Stimulated activated CD8-positive, alpha-beta memory T cell treated with anti-CD3 and anti-CD28 coated beads, Interleukin-7, amount 100 ng/mL, for 48 hours (primary cell): ENCODE measurements around the gene EMC8.

ENCODE experiments used
- DNase-seq, 2 donors: peaks; one replicate each; pipeline ENCODE4 v3.0.0-alpha.2; 2020; ENCODE audit warnings: low read depth in 1 of 2; ENCODE audit errors: extremely low read depth in 1 of 2

EMC8 gene

DNA sequence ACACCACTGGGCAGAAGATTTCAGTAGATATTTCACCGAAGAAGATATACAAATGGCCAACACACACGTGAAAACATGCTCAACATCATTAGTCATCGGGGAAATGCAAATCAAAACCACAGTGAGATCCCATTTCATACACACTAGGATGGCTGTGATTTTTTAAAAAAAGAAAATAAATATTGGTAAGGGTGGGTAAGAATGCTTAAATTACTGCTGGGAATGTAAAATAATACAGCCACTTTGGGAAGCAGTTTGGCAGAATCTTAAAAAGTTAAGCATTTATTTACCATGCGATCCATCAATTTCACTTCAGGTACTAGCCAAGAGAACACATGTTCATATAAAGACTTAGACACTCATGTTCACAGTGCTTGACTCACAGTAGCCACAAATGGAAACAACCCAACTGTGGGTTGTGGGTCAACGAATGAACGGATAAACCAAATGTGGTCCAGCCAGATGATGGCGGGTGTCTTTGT is 42.0 kb downstream of the EMC8 start:
- DNase-seq, result no peak

DNA sequence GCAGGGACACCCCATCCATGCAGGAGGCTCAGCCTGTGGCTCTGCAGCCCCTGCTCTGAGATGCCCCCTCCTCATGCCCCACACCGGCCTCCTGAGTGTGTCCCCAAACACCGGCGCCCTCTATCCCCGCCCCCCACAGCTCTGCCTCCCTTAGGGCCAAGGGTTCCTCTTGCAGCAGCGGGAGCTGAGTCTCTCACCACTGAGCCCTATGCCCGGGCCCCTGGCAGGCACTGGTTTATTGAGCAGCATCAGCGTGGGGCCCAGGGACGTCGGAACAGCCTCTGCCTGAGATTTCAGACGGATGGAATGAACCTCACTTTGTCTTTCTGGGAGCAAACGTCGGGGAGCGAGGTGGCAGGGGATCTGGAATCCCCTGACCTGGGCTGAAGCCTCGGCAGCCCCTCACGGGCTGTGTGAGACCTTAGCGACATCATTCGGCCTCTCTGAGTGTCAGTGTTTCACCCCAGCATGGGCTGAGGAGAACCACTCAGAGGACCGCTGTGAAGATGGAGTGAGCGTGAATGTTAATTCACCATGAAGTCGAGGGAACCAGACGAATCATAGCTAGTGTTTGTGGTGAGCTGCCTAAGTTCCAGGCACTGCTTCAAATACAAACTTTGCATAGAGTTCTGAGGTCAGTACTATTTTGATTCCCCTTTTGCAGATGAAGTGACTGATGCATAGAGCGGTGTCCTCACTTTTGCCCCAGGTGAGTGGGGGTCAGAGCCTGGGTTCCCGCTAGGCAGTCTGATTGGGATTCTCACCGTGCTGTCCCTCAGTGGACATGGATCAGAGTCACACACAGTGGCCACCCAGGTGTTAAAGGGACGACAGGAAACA is 43.2 kb downstream of the EMC8 start:
- DNase-seq, result no peak

DNA sequence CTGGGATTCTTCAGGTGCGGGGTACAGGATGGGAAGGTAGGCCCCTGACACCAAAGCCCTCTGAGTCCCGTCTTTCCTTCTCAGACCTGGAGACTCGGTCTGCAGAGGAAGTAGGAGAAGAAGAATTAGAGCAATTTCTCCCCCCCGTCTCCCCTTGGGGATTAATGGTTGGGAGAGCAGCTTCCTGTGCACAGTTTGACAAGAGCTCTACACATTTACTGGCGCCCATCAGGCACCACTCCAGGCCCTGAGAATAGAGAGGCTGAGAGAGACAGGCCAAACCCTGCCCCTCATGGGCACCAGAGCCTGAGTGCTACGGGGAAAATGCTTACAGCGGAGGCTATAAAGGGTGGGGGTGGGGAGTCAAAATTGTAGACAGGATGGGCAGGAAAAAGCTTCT is 44.9 kb downstream of the EMC8 start:
- no peak for DNase-seq

DNA sequence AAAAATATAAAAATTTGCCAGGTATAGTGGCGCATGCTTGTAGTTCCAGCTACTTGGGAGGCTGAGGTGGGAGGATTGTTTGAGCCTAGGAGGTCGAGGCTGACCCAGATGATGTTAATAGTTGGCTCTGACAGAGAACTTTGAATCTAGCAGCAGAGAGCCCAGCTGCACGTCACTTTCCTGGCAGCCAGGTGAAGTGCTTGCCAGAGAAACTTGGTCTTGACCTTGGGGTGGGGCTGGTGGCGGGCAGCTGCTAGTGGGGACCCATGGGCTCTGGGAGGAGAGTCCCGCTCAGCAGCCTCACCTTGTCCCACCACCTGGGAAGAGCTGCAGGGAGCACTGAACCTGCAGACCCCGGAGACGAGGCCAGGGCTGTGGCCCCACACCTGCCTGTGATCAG is 45.4 kb downstream of the EMC8 start:
- no peak for DNase-seq

DNA sequence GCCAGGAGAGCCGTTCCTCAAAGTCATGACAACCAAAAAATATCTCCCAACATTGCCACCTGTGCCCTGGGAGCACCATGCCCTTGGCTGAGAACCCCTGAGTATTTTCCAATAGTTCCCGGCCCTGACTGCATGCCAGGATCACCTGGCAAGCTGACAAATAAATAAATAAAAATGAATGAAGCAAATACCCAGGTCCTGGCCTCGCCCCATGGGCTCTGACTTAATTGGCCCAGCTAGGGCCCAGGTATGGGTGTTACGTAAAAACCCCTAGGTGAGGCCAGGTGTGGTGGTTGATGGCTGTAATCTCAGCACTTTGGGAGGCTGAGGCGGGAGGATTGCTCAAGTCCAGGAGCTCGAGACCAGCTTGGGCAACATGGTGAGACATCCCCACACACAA is 45.8 kb downstream of the EMC8 start:
- DNase-seq, result no peak

DNA sequence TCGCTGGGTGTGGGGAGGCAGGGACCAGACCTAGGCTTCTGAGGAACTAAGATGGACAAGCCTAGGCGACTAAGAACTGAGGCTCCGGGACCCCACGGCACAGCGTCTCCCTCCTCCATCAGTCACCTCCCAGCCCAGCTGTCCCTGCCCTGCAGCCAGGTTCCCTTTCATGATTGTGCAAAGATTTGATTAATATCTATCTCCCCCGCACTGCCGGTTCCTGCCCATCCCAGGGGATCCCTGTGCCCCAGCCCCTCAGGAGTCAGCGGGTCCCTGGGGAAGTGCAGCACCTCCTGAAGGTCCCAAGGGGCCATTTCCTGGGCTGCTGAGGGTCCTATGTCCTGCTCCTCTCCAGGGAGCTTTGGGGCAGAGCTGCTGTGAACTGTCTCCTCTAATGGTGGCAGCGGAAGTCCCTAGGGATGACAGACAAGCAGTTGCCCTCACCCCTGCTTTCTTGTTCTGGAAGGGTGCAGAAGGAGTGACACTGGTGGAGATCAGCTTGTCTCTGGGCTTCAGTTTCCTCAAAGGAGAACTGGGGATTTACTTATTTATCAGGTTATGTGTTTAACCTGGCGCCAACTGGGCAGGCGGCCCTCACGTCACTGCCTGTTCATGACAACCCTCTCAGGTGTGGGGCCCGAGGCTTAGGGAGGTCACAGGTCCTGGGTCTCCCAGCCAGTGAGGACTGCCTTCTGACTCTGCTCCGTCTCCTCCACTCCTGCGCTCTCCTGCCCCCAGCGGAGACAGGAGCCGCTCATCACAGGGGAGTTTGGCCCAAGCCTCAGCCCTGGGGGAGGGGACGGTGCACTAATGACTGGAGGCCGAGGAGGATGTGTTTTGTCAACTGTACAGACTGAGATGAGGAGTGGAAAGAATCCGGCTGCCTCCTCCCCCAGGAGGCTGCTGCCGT is 46.6 kb downstream of the EMC8 start:
- DNase-seq, result no peak

DNA sequence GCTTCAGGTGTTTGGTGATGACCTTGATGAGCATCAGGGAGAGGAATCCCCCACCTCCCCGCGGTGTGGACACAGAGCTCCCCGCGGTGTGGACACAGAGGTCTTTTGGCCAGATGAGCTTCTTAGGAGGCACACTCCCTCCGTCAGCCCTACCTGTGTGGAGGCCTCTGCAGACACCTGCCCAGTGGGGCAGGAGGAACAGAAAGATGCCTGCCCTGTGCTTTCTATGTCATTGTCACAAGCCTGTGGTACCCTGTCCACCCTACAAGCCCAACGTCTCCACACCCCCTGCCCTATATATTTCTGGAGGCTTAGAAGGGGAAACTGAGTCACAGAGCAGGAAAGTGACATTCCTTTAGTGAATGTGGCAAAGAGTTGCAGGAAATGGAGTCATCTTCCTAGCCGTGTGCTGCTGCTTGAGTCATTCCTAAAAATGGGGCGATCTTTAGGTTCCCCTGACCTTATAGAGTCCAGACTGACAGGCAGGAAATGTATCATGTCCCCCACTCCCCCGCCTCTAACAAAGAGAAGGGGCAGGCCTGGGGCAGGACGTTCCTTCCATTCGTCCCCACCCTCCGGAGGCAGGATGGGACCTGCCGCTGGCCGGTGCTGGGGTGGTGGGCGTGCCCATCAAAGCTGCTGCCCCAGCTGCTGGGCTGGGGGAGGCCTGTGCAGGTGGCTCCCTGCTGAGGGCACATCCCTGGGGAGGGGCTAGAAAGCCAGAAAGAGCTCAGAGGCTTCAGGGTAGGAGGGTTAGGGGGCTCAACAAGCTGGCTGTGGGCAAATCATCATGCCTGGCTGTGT is 47.4 kb downstream of the EMC8 start:
- no peak for DNase-seq

DNA sequence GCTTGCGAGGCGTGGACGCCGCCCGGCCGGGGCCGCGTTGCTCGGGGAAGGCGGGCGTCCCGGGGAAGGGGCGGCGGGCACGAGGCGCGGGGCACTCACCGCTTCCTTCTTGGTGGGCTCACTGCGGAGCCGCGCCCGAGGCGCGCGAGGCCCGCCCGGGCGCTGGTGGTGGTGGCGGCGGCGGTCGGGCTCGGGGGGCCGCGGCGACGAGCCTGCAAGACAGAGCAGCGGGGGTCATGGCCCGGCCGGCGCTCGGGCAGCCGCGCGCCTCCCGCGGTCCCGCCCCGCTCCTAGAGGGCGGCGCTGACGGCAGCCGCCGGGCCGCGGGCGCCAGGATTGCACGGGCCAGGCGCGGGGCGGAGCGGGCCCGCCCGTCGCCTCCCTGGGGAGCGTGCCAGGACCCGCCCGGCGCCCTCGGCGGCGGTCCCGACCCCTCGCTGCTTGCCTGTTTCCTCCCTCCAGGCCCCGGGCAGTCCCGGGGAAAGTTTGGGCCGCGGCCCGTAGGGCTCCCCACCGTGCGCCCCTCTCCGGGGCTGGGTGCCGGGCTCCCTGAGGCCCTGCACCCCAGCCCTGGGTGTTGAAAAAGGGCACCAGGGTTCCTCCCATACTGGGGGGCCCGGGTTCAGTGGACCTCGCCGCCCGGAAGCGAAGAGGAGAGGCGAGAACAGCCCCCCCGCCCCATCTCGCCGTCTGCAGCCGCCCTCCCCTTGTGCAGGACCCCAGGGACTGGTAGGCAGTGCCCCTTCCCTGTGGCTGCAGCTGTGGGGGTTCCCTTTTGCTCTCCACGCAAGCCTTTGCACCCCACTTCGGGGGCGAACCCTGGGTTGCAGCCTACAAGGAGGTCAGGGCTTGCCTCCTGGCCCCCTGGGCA is 48.3 kb downstream of the EMC8 start, which contains the start of gene C16orf74:
C16orf74 (minus strand) TSS at position 270 of the 871 bp plus-strand sequence. CDS start 15,879 bp downstream, outside the sequence.
- DNase-seq, result no peak

DNA sequence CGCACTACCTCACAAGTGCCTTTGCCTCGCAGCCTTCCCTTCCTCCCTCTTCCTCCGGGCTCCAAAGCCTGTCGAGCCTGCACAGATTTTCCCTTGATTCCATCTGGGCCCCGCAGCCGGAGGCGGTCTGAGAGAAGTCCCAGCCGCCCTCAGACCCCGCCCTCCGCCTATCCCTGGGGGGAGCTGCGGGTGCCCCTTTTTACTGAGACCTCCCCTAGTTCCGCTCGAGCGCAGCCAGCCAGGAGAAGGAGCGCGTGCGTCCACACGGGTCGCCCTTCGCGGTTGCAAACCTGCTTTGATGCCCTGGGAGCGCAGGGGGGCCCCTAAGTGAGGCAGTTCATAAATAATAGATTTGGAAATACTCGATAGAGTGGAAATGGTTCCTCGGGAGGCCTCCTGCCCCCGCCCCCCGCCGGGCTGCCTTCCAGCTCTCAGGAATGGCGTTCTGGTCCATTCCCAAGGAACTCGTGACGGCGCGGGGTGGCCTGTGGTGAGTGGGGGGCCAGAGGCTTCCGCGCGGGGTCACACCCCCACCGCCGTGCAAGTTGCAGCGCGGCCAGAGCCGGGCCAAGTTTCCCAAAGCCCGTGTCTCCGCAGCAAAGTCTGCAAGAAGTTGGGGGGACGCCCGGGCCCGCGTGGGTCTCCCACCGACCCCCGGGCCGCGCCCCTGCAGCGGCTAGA is 49.1 kb downstream of the EMC8 start:
- no peak for DNase-seq

DNA sequence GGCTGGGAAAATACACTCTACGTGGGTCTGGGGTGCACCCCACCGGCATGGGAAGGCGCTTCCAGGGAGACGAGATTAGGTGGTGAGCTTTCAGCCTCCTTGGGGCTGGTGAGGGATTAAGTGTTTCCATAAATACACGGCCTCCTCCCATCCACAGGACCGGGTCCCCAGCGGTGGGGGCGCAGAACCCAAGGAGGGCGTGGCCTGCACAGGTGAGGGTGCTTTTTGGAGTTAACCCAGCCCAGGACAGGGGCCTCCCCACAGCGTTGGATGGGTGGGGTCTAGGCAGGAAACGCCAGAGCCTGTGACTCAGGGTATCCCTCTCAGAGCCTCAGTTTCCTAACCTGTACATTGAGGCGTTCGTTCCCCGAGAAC is 49.6 kb downstream of the EMC8 start:
- no peak for DNase-seq

DNA sequence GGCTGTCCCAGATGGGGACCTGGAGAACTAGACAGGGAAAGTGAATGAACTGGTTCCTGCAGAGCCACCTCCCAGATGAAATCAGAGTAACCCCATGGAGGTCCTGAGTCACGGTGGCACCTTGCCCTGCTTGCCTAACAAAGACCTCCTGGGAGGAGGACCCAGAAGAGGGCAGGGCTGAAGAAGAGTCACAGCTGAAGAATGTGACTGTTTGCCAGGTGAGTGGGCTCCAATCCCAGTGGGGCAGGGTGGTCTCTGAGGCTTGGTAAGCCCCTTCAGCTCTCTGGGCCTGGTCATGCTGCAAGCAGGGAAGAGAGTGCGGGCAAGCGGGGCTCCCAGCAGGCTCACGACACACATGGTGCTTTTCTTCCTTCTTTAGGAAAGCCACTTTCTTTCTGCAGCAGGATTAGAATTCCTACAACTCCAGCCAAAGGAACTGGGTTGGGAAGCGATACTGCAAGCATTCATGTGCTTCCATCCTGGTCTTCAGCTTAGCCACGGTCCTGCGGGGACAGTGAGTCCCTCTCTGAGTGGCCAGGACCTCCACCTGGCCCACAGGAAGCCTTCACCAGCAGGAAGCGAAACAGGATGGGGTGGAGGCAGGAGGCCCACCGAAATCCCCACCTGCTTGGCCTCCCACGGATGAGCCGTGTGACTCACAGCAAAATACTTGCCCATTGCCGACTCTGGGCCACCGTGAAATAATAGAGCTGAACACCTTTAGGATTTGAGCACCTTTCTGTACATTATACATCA is 52.7 kb downstream of the EMC8 start:
- no peak for DNase-seq

DNA sequence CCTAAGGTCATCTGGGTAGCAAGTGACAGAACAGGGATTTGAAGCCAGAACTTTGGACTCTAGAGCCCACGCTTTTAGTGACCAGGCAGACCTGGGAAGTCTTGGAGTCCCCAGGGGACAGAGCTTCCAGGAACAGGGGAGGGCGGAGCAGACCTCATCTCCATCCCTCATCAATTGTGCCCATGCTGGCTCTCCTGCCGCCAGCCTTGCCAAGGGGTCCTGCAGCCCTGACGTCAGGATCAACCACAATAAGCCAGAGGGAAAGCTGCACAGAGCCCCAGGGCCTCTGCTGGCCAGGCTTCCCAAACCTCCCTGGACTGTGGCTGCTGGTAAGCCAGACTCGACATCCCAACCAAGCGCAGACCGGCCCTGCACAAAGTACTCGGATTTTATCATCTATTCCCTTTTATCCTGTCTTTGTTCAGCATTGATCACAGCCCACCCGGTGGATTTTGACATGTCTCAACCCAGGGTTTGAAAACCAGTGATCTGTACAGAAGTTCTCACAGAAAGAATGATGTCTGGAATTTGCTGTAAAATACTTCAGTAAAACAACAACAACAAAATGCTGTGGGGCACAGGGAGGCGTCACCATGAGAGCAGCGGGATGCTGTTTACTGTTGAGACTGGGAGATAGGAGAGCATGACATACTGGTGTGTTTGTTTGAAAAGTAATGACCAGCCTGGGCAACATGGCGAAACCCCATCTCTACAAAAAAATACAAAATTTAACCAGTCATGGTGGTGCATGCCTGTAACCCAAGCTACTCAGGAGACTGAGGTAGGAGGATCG is 60.2 kb downstream of the EMC8 start:
- no peak for DNase-seq

DNA sequence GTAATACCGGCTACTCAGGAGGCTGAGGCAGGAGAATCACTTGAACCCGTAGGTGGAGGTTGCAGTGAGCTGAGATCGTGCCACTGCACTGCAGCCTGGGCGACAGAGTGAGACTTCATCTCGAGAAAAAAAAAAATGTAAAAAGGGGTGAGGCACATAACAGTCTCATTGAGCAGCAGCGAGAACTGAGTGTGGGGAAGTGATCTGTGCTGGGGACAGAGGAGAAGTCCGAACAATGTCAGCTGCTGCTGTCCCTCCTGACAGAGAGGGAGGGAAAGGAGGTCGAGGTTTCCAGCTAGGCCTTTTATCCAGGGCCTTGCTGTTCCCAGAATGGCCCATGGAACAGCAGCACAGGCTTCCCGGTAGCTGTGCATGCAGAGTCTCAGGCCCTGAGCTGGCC is 62.4 kb downstream of the EMC8 start:
- no peak for DNase-seq

DNA sequence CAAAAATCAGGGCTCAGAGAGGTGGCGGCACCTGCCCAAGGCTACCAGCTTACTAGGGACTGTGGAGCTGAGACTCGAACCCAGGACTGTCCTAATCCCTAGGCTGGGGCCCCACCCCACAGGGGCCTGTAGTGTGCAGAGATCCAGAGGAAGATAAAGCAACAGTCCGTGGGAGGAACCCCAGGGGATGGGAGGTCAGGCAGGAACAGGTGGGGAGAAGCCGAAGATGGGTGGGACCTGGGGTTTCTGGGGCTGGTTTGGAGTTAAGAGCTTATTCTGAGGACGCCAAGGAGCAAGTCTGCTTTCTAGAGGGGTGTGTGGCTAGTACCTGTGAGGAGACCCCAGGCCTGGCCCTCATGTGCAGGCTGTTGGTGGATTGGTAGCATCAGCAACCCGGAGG is 63.4 kb downstream of the EMC8 start:
- DNase-seq, result no peak

DNA sequence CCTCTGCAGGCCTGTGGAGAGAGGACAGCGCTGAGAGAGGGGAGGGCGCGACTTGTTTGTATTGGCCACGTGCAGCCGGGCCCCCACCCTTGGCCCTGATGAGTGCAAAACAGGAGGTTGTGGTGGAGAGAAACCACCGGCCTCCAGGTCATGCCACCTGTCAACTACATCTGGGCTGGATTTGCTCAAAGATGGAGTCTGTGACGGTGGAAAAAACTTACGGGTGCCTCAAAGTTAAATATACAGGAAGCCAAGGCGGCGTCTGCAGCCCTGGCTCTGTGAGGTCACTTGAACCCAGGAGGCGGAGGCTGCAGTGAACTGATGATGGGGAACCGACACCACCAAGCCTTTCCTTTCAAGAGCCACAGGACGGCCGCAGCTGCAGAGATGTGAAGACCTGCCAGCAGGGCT is 64.1 kb downstream of the EMC8 start:
- DNase-seq, result no peak

DNA sequence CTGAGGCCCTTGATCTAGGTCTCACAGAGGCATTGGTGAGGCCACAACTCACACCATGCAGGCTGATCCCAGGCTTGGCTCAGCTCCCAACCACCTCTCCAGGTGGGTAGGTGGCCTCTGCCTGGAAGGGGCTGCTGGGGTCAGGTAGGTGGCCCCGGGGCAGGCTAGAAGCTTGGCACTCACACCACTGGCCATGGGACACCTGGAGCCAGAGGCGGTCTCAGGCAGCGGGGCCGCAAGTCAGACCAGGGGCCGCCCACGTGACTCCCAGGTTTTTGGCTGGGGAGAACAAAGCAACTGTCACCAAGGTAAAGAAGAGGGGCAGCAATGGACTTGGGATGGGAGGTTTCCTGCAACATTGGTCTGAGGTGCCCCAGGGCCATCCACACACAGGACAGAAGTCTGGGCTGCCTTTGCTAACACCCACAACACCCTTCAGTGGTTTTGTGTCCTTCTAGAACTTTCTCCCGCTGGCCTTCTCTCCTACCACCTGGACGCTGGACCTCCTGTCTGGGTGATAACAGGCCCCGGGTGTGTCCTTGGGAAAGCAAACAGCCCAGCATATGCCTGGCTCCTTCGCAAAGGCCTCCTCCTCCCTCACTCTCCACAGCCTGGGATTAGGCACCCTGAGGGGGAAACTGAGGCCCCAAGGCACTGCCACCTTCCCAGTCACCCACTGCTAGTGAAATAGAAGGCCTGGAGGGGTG is 64.9 kb downstream of the EMC8 start:
- no peak for DNase-seq

DNA sequence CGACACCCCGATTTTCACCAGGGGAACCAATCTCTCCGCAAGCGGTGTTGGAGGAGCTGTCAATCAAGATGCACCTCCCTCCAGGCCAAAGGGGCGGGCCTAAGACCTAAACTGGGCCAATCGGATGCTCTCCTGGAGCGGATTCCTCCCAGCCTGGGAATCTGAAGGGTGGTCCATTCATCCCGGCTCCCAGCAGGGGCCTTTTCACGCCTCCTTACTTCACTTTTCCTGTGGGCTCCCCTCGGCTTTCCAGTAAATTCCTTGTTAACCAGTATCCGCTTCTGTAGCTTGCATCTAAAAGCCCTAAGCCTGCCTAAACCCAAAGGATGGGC is 65.5 kb downstream of the EMC8 start:
- DNase-seq, result no peak
